GM18526 (cell line): ENCODE results near the gene LRRTM4.

ENCODE experiments used
- POLR2A ChIP-seq: IDR thresholded peaks from 3 replicates; pipeline ENCODE4 v1.6.1; 2011; ENCODE audit not compliant: insufficient read length; ENCODE audit errors: extremely low read depth

LRRTM4 gene

DNA sequence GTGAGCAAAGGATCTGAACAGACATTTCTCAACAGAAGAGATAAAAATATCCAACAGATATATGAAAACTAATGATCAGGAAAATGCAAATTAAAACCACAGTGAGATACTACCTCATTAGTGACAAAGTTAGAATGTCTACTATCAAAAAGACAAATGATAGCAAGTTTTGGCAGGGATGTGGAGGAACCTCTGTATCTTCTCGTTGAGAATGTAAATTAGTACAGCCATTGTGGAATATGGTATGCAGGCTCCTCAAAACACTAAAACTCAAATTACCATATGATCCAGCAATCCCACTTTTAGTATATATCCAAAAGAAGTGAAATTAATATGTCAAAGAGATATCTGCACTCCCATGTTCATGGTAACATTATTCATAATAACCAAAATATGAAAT, 427.1 kb downstream of the LRRTM4 start:
- no peak for TF ChIP-seq POLR2A

DNA sequence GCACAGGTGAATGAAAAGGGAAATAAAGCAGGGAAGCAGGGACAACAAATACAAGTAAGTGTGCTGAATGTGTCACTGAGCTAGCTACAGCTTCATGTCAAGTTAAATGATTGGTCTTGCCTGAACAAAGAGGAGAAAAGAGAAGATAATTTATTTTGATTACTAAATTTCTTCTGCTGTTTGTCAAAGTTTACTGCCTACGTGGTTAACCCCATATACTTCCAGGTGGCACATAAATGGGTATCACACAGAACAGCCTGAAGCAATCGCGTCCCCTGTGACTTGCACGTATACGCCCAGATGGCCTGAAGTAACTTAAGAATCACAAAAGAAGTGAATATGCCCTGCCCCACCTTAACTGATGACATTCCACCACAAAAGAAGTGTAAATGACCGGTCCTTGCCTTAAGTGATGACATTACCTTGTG, 434.2 kb downstream of the LRRTM4 start:
- TF ChIP-seq POLR2A, result no peak

DNA sequence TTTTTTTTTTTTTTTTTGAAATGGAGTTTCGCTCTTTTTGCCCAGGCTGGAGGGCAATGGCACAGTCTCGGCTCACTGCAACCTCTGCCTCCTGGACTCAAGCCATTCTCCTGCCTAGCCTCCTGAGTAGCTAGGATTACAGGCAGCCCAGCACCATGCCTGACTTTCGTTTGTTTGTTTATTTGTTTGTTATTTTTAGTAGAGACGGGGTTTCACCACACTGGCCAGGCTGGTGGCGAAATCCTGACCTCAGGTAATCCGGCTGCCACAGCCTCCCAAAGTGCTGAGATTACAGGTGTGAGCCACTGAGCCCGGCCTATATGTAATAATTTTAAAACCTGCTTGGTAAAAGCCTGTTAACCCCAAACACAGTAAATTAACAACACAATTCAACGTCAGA, 435.7 kb downstream of the LRRTM4 start:
- TF ChIP-seq POLR2A, result no peak

DNA sequence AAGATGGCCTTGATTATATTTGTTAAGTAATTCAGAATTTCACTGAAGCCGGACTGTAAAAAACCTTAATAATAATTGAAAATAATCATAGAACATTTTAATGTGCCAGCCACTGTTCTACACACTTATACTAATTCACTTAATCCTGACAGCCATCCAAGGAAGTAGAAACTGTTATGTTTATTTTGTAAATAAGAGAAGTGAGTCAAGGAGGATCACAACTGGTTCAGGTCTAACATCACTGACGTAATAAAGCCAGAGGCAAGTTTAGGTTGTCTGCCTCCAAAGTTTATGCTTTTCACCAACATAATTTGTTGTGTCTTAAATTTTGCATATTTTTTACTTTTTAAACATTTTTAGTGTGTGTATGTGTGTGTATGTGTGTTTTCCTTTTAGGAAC, 436.1 kb downstream of the LRRTM4 start:
- no peak for TF ChIP-seq POLR2A

DNA sequence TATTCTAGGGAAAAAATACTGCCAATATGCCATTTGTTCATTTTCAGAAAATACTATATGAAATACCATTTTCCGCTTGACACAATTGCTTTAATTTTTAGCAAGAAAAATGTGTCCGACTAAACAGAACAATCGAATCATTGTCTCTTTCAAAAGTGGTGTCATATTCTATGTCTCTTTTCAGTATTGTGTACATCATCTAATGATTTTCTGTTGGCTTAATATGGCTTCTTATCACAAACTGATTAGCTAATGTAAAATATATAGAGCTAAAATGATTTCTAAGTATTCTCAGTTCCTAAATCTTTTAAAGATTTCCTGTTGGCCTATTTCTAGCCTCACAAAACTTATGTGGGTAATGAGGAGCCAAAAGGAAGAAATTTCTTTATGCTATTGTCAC, 436.6 kb downstream of the LRRTM4 start:
- no peak for TF ChIP-seq POLR2A

DNA sequence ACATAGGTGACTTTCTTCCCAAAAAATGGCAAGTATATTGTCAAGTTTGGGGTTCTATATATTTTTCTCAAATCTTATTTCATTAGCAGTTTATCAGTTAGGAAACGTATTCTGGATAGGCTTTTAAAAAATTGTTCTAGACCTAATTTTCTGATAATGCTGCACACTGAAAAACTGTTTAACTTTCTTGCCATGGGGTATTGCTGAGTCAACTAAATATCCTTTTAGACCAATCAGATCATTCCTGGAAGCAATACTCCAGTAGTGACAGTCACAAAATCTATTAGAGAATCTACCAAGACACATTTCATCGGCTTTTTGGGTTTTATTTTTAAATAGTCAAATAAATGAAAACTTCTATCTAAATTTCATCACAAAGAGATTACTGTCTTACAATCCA, 440.6 kb downstream of the LRRTM4 start:
- TF ChIP-seq POLR2A, result no peak

DNA sequence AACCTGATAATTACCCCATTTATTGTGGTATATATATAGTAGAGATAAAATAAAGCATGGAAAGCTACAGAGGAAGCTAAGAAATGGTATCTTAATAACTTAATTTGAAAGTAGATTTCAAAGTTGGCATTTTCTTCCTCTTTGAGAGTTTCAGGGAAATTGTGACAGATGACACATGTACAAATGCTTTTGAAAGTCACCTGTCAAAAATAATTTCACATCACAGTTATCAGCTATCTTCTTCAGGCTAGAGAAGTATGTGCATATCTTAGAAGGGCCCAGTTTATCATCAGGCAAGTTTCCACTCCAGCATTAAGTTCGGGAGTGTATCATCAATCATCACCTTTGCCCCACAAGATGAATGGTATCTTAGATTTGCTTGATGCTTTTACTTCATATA, 457.9 kb downstream of the LRRTM4 start:
- TF ChIP-seq POLR2A, result no peak

DNA sequence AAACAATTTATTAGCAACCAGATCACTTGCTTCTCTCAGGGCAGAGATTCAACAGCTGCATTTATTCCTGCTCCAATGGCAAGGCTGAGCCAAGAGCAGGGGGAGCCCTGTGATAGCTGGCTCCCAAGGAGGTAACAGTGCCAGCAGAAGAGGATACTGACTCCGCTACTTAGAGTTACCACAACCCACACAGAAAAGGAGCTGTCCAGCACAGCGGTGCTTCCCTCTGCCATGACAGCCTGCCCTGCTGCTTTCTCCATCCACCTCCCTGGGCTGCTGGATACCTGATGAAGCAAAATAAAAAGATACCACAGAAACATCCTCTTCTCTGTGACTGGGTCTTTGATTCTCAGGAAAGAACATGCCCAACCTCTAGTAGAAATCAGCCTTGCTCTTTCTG, 467.2 kb downstream of the LRRTM4 start:
- no peak for TF ChIP-seq POLR2A

DNA sequence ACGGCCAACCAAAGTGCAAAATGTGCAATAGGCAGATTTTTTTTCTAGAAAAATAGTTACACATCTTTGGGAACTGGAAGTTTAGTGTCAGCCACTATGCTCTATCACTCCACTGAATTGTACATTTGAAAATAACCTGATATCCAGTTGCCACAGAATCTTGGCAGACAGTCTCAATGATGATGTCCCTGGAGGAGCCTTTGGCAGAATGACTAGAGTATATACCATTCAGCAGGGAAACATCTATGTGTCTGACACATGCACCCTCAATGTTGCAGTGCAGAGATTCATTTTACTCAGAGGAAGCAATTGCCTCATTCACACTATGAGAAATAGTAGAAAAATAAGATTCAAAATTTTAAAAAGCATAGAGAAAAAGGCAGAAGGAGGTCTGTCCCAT, 475.8 kb downstream of the LRRTM4 start:
- no peak for TF ChIP-seq POLR2A

DNA sequence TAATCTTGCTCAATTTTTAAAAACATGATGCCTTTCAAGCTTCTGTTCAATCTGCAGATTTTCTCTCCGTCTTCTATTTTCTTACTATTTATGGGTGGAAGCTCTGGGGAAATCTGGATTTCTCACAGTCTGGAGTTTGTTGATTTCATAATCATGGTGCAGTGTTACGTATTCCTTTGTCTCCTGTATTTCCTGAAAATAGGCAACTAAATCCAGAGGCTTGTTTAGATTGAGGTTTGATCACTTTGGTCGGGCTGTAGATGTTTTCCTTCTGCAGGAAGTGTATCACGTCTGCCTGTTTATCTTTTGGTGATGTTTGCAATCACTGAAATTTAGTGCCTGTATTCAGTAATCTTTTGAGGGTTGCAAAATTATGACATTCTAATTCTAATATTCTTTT, 487.7 kb downstream of the LRRTM4 start:
- TF ChIP-seq POLR2A, result no peak

DNA sequence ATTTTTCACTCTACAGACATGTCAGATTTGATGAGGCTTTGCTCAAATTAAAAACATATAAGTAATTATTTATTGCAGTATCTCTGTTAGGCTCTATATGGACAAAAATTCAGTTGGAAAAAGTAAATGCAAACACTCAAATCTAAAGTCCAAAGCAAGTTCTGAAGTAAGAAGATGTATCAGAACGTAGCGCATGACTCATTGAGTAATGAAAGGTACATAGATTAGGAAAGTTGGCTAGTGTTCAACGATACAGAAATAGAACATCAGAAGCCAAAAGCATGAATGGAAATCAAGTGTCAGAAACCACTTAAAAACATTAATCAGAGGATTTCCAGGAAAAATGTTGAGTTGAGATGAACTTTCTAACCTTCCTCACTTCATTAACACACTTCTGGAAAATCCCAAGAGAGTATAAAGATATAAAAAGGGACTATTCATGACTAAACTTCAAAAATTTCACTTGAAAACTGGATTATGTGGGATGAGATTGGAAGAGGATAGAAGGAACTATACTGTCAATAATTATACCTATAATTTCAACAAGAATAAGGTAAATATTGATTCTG, 494.1 kb downstream of the LRRTM4 start:
- no peak for TF ChIP-seq POLR2A

DNA sequence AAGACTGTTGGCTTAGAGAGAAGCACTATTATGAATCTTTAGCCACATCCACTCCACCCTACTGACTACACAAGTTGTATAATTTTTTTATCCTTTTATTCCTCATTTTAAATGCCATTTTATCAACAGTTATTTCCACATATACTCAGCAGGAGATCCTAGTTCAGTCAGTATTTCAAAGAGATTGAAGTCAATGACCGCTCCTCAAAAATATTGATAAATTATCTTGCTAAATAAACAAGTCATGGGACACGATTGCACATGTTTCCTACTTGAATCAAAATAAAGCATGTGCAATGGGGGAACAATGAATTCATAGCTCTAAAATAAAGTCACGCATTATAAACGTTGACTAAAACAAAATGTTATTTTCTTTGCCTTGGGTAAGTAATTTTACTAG, 496.5 kb downstream of the LRRTM4 start:
- no peak for TF ChIP-seq POLR2A

DNA sequence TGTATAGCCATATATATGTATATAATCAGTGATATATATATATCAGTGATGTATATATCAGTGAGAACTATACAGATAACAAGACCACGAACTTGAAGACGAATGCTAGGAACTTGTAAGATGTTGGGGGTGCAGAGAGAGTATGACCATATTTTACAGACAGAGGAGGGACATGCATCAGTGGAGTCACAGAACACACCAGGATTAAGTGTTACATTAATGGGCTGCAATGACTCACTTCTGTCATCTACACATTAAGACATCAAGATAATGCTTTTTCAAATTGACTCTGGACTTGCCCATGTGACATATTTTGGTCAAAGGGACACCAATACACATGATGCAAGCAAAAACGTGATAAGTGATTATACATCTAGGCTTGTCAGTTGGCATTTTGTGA, 501.0 kb downstream of the LRRTM4 start:
- no peak for TF ChIP-seq POLR2A

DNA sequence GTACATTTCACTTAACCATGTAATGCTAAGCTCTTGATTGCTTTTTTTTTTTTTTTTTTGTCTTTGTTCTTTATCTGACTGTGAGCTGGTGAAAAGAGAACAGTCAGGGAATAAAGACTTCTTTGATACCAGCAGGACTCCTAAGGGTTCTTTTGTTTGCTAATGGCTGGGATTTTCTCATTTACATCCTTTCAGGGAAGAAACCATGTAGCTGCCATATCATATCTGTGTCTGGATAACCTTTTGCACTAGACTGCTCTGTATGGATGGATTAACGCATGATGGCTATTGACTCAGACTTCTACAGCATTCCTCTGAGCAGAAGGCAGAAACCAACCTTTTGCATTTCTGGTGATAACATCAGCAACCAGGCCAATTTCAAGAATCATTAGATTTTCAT, 504.0 kb downstream of the LRRTM4 start:
- no peak for TF ChIP-seq POLR2A

DNA sequence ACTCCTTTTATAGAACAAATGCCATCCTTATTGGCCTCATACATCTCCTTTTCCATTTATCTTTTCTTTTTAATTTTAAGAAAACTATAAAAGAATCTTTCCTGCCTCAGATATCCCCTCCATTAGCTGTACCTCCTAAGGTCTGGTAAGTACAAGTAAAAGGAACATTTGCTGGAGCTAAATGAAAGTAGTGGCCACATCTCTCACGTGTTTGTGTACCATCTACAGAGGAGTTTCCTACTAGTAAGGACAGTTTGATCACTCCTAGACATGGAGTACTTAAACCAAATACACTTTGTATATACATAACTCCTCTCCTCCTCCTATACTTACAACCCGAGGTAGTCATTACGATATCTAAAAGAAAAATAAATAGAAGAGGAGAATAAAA, 504.8 kb downstream of the LRRTM4 start:
- no peak for TF ChIP-seq POLR2A

DNA sequence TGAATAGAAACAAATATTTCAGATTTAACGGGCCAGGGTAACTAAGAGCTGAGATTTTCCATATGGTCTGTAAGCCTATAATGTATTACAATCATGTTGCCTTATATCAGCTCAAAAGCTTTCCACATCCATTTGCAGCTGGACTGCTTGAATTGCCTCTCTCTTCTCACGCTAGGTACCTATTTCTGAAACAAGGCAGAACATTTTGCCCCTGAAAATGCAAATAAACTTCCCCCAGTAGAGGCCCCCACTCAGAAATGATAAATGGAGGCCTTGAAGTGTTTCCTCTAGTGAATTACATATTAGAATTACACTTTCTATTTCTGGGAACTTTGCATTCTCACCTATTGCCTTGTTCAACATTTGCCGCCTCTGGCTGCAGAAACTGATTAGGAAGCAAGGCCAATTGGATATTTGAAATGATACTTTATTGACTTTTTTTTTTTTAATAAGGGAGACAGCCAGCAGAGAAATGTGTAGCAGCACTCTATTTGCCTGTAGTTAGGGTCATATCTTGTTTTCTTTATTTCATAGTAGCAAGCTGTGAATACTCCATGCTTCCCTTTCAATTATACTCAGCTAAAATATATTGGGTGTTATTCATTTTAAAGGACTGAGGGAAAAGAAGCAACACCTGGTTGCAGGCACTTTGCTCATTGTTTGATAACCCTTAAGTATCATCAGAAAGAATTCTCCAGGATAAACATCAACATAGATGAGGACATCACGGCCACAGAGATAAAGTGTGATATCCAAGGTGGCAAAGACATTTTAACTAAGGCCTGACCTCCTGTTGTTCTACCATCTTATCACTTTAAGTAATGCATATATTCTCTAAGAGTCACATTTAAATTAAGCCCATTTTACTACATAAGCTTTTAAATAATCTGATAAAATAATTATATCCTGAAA, 505.5 kb downstream of the LRRTM4 start:
- TF ChIP-seq POLR2A, result no peak

DNA sequence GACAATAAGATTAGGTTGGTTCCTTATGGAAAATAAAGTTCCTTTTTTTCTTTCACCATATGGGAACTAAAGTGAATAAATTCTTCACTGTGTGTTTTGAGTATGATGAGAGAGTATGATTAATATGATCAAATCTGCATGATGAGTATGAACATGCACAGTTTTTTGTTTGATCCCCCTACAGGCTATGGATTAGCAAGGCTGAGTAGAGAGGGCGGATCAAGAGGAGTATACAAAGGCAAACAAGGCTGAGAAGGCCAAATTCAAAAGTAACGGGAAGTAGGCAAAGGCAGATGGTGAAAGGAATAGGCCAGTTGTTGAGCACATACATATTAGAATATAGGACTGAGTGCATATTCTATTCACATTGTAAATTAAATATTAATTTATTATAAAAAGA, 508.2 kb downstream of the LRRTM4 start:
- TF ChIP-seq POLR2A, result no peak
